22Rv1 (cell line): ENCODE measurements around the gene NUMA1.

Experiments
- ZFX ChIP-seq: fragments of 450-650 bp; IDR thresholded peaks from 2 replicates; pipeline ENCODE4 v1.6.1; 2017; ENCODE audit warnings: antibody characterized with exemption, borderline replicate concordance
- TF ChIP-seq, protein P1 (sequence below): fragments of 450-650 bp; IDR thresholded peaks from 2 replicates; pipeline ENCODE4 v1.5.1; 2017; ENCODE audit warnings: mild to moderate bottlenecking

- TF ChIP-seq, protein P1, sequence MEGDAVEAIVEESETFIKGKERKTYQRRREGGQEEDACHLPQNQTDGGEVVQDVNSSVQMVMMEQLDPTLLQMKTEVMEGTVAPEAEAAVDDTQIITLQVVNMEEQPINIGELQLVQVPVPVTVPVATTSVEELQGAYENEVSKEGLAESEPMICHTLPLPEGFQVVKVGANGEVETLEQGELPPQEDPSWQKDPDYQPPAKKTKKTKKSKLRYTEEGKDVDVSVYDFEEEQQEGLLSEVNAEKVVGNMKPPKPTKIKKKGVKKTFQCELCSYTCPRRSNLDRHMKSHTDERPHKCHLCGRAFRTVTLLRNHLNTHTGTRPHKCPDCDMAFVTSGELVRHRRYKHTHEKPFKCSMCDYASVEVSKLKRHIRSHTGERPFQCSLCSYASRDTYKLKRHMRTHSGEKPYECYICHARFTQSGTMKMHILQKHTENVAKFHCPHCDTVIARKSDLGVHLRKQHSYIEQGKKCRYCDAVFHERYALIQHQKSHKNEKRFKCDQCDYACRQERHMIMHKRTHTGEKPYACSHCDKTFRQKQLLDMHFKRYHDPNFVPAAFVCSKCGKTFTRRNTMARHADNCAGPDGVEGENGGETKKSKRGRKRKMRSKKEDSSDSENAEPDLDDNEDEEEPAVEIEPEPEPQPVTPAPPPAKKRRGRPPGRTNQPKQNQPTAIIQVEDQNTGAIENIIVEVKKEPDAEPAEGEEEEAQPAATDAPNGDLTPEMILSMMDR = no peak
- no peak for TF ChIP-seq ZFX
These were observed 83.4 kb downstream of the NUMA1 start for GRCh38 chr11:71996946-71997345.
